H1 (cell line): ENCODE measurements around the gene MRPL17. TPM values are rescaled to one million over a fixed set of nuclear protein-coding genes. Genes with fewer than 3 reads are reported as not detected.

Experiments used
- CTCF ChIA-PET: fragments of 300-600 bp; sonication (Branson Sonifier 250); formaldehyde crosslinking; loops from one replicate; lab custom pipeline; 2021; ENCODE audit not compliant: partially characterized antibody; lab: Charles Lee
- POLR2A ChIA-PET: fragments of 300-600 bp; sonication (Branson Sonifier 250); formaldehyde crosslinking; loops from one replicate; lab custom pipeline; 2021; ENCODE audit warnings: inconsistent platforms; ENCODE audit not compliant: partially characterized antibody; lab: Charles Lee
- DNase-seq, 2 experiments: peaks; one replicate each; pipeline versions ENCODE4 v3.0.0 to v3.0.0-alpha.2; 2010 to 2022; ENCODE audit warnings: low spot score in 2 of 2, low read depth in 1 of 2, mixed read lengths in 1 of 2
- FAIRE-seq: peaks from 2 replicates; lab custom pipeline; 2011; peaks lifted over from hg19 to GRCh38; lab: Jason Lieb, UNC
- H2AFZ ChIP-seq: 2 replicates; pipeline ENCODE4 v1.8.1; 2012; ENCODE audit warnings: low read length, inconsistent platforms
- H2AK5ac ChIP-seq: 2 replicates; pipeline ENCODE4 v1.6.1; 2013; ENCODE audit warnings: low read depth, low read length
- H2BK120ac ChIP-seq: replicated peaks from 2 replicates; pipeline ENCODE3; 2013; ENCODE audit warnings: low read depth, low read length, inconsistent platforms
- H2BK12ac ChIP-seq: 2 replicates; pipeline ENCODE4 v1.6.1; 2013; ENCODE audit warnings: low read depth, low read length
- H2BK15ac ChIP-seq: 2 replicates; pipeline ENCODE4 v1.6.1; 2013; ENCODE audit warnings: low read length
- H2BK20ac ChIP-seq: 2 replicates; pipeline ENCODE4 v1.6.1; 2013; ENCODE audit warnings: low read length
- H2BK5ac ChIP-seq: 2 replicates; pipeline ENCODE4 v1.6.1; 2013; ENCODE audit warnings: low read depth, low read length
- H3K14ac ChIP-seq: 2 replicates; pipeline ENCODE4 v1.6.1; 2013; ENCODE audit warnings: inconsistent platforms; ENCODE audit not compliant: insufficient read length
- H3K18ac ChIP-seq: 2 replicates; pipeline ENCODE4 v1.6.1; 2013; ENCODE audit warnings: low read length; ENCODE audit errors: extremely low read depth
- H3K23ac ChIP-seq: 2 replicates; pipeline ENCODE4 v1.6.1; 2013; ENCODE audit warnings: inconsistent platforms; ENCODE audit not compliant: insufficient read length
- H3K23me2 ChIP-seq: 2 replicates; pipeline ENCODE4 v1.6.1; 2013; ENCODE audit warnings: low read depth, low read length
- H3K27ac ChIP-seq: 2 replicates; pipeline ENCODE4 v1.6.1; 2011; ENCODE audit warnings: low read depth, low read length, inconsistent platforms
- H3K27me3 ChIP-seq, 4 experiments: replicated peaks in 1 of 4; 1 replicate in 1 of 4; 2 replicates in 3 of 4; pipeline versions ENCODE4 v1.6.1 to v1.8.1; 2011 to 2013; ENCODE audit warnings: low read length in 3 of 4, mild to moderate bottlenecking in 3 of 4, inconsistent platforms in 2 of 4, mixed read lengths in 2 of 4, moderate library complexity in 1 of 4; ENCODE audit not compliant: control insufficient read depth in 3 of 4, insufficient read depth in 3 of 4; ENCODE audit errors: extremely low read depth in 1 of 4
- H3K36me3 ChIP-seq, 4 experiments: 2 replicates each; pipeline versions ENCODE4 v1.6.1 to v1.8.1; 2011 to 2013; ENCODE audit warnings: mild to moderate bottlenecking in 4 of 4, low read length in 3 of 4, moderate library complexity in 2 of 4, control low read depth in 1 of 4, inconsistent platforms in 1 of 4; ENCODE audit not compliant: insufficient read depth in 4 of 4, control insufficient read depth in 2 of 4
- H3K4ac ChIP-seq: replicated peaks from 2 replicates; pipeline ENCODE3; 2013; ENCODE audit warnings: low read length, low read depth, mixed read lengths, inconsistent platforms; ENCODE audit not compliant: insufficient read length
- H3K4me1 ChIP-seq, 4 experiments: replicated peaks in 1 of 4; 1 replicate in 1 of 4; 2 replicates in 3 of 4; pipeline versions ENCODE4 v1.6.1 to v1.8.1; 2011 to 2013; ENCODE audit warnings: low read length in 3 of 4, inconsistent platforms in 2 of 4, mixed read lengths in 1 of 4; ENCODE audit not compliant: insufficient read depth in 4 of 4, control insufficient read depth in 3 of 4
- H3K4me2 ChIP-seq, 2 experiments: 2 replicates each; pipeline versions ENCODE4 v1.6.1 to v1.8.1; 2011 to 2013; ENCODE audit warnings: low read depth in 2 of 2, low read length in 2 of 2, control low read depth in 1 of 2, inconsistent platforms in 1 of 2, mild to moderate bottlenecking in 1 of 2; ENCODE audit not compliant: insufficient read depth in 1 of 2
- H3K4me3 ChIP-seq, 4 experiments: fragments of 200-600, 300-600 bp in 1 of 4; sonication (generic), shearing (Covaris generic), sonication (Bioruptor Twin) in 1 of 4; 2 replicates each; pipeline versions ENCODE4 v1.5.1 to v1.8.1; 2011 to 2016; ENCODE audit warnings: low read length in 4 of 4, low read depth in 3 of 4, control low read depth in 2 of 4, inconsistent platforms in 2 of 4, mild to moderate bottlenecking in 2 of 4, mixed read lengths in 1 of 4, moderate library complexity in 1 of 4; ENCODE audit not compliant: insufficient read depth in 2 of 4; ENCODE audit errors: extremely low read depth in 1 of 4
- H3K56ac ChIP-seq: replicated peaks from 2 replicates; pipeline ENCODE3; 2013; ENCODE audit warnings: low read depth, mild to moderate bottlenecking, mixed read lengths, low read length, inconsistent platforms; ENCODE audit not compliant: insufficient read length
- H3K79me1 ChIP-seq: 2 replicates; pipeline ENCODE4 v1.6.1; 2013; ENCODE audit warnings: low read depth, low read length, control low read depth
- H3K79me2 ChIP-seq, 2 experiments: 2 replicates each; pipeline versions ENCODE4 v1.6.1 to v1.8.1; 2012 to 2013; ENCODE audit warnings: low read length in 2 of 2, mild to moderate bottlenecking in 2 of 2, inconsistent platforms in 1 of 2; ENCODE audit not compliant: insufficient read depth in 2 of 2, control insufficient read depth in 1 of 2
- H3K9ac ChIP-seq, 4 experiments: replicated peaks in 1 of 4; 1 replicate in 1 of 4; 2 replicates in 3 of 4; pipeline versions ENCODE4 v1.6.1 to v1.8.1; 2011 to 2013; ENCODE audit warnings: low read depth in 3 of 4, low read length in 3 of 4, control low read depth in 2 of 4, mild to moderate bottlenecking in 2 of 4, moderate library complexity in 2 of 4, inconsistent platforms in 1 of 4; ENCODE audit errors: extremely low read depth in 1 of 4
- H3K9me3 ChIP-seq, 2 experiments: 2 replicates each; pipeline versions ENCODE4 v1.6.1 to v1.8.1; 2012 to 2013; ENCODE audit warnings: mild to moderate bottlenecking in 2 of 2, moderate library complexity in 2 of 2, control low read depth in 1 of 2, inconsistent platforms in 1 of 2, low read depth in 1 of 2, low read length in 1 of 2, mixed read lengths in 1 of 2; ENCODE audit not compliant: insufficient read depth in 2 of 2
- H4K20me1 ChIP-seq, 2 experiments: replicated peaks in 1 of 2; 2 replicates each; pipeline versions ENCODE3 to v1.8.1; 2011 to 2013; ENCODE audit warnings: inconsistent platforms in 2 of 2, low read length in 2 of 2, mild to moderate bottlenecking in 1 of 2; ENCODE audit not compliant: insufficient read depth in 2 of 2, control insufficient read depth in 1 of 2
- H4K5ac ChIP-seq: 2 replicates; pipeline ENCODE4 v1.6.1; 2013; ENCODE audit warnings: low read length, low read depth, mixed read lengths, inconsistent platforms; ENCODE audit not compliant: insufficient read length
- H4K8ac ChIP-seq: 2 replicates; pipeline ENCODE4 v1.8.0; 2013; ENCODE audit warnings: mild to moderate bottlenecking, moderate library complexity, low read length, inconsistent platforms; ENCODE audit not compliant: insufficient read depth; ENCODE audit errors: extremely low read depth
- H4K91ac ChIP-seq: replicated peaks from 2 replicates; pipeline ENCODE3; 2013; ENCODE audit warnings: low read length, mixed read lengths, inconsistent platforms; ENCODE audit not compliant: insufficient read length
- BACH1 ChIP-seq: IDR thresholded peaks from 2 replicates; pipeline ENCODE4 v1.6.1; 2012; ENCODE audit warnings: low read length, improper control_type of control experiment
- CBX8 ChIP-seq: fragments of 300-800, 300-1000 bp; sonication (generic); IDR thresholded peaks from 2 replicates; pipeline ENCODE4 v1.7.1; 2016; ENCODE audit warnings: low read depth, low read length, borderline replicate concordance
- CREB1 ChIP-seq: IDR thresholded peaks from 2 replicates; pipeline ENCODE4 v1.6.1; 2012; ENCODE audit warnings: inconsistent platforms
- CTCF ChIP-seq, 3 experiments: IDR thresholded peaks; 1 replicate in 2 of 3; 2 replicates in 1 of 3; pipeline versions ENCODE4 v1.5.1 to v1.6.1; 2011; ENCODE audit warnings: low read length in 3 of 3, mild to moderate bottlenecking in 3 of 3, inconsistent platforms in 2 of 3, low read depth in 1 of 3, moderate library complexity in 1 of 3; ENCODE audit not compliant: insufficient read depth in 1 of 3; ENCODE audit errors: control extremely low read depth in 1 of 3
- EZH2 ChIP-seq: fragments of 200-600 bp; sonication (generic); IDR thresholded peaks from 2 replicates; pipeline ENCODE4 v1.7.1; 2012; ENCODE audit warnings: low read depth, mild to moderate bottlenecking, moderate library complexity, low read length, inconsistent platforms; ENCODE audit not compliant: severe bottlenecking
- KDM5A ChIP-seq: fragments of 200-600 bp; IDR thresholded peaks from 2 replicates; pipeline ENCODE4 v1.7.1; 2012; ENCODE audit warnings: mild to moderate bottlenecking, low read length, inconsistent platforms, mixed read lengths
- POLR2AphosphoS5 ChIP-seq: IDR thresholded peaks from 2 replicates; pipeline ENCODE4 v1.6.1; 2011; ENCODE audit warnings: low read depth, low read length
- RXRA ChIP-seq: IDR thresholded peaks from 2 replicates; pipeline ENCODE4 v1.6.1; 2011; ENCODE audit warnings: low read depth, mild to moderate bottlenecking, low read length, moderate library complexity; ENCODE audit not compliant: insufficient read depth
- SIRT6 ChIP-seq: IDR thresholded peaks from one replicate; pipeline ENCODE4 v1.7.1; 2012; ENCODE audit warnings: low read length, inconsistent platforms
- SP2 ChIP-seq: IDR thresholded peaks from 2 replicates; pipeline ENCODE4 v1.6.1; 2012; ENCODE audit warnings: mild to moderate bottlenecking, low read length, inconsistent platforms
- TBP ChIP-seq: IDR thresholded peaks from 2 replicates; pipeline ENCODE4 v1.6.1; 2011; ENCODE audit warnings: low read depth, low read length, improper control_type of control experiment
- WGBS, 2 experiments: shearing (Covaris generic) in 1 of 2; methylation state at CpG; one replicate each; pipeline versions ENCODE4 v1.1.6 to v1.1.7; 2013 to 2015; ENCODE audit warnings: low lambda C conversion rate in 2 of 2, mixed read lengths in 2 of 2, inconsistent platforms in 1 of 2, low coverage in 1 of 2, missing lambda C conversion rate in 1 of 2; ENCODE audit not compliant: insufficient replicate concordance in 2 of 2, insufficient coverage in 1 of 2, insufficient read length in 1 of 2; ENCODE audit errors: extremely low coverage in 1 of 2, missing lambda C conversion rate in 1 of 2; 5-methylcytosine and 5-hydroxymethylcytosine counted together
- polyA plus RNA-seq, 7 experiments: library from polyadenylated mRNA; depleted of rRNA in 3 of 7; stranded (reverse) in 5 of 7; unstranded in 2 of 7; fragments of >200 nt in 5 of 7; fragments of 200-250 nt in 2 of 7; gene quantifications; 1 replicate in 5 of 7; 2 replicates in 1 of 7; 4 replicates in 1 of 7; pipeline versions ENCODE4 v1.2.1 to v1.2.3, GENCODE V29; 2011 to 2013; ENCODE audit warnings: missing spikeins in 2 of 7, mixed read lengths in 2 of 7
- total RNA-seq: library from RNA; stranded (reverse); fragmentation: NEBNext Ultra II Directional; extraction: Animal tissue kit (Norgen Biotek cat#: 25700); gene quantifications from 2 replicates; pipeline ENCODE4 v1.2.1, GENCODE V29; 2021

Gene MRPL17
- total and polyA plus RNA-seq, 2 of the 8 experiments (the other 6 are each of a cell fraction or from before 2014, with no cell fraction given), result 55.7 to 70.5 TPM

DNA sequence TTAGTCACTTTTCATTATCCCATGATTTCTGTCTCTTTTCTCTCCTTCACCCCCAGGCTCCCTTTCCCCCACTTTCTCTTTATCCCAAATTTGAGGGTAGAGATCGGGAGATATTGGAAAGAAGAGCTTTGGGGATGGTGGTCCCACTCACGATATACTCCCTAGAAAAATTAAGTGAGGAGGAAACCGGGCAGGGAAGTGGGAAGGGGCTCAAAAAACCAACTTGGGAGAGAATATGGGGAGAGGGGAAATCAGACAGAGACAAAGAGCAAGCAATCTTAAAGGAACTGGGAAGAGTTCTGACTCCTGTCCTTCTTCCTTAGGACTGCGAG is 26.6 kb downstream of the MRPL17 start:
- Histone ChIP-seq H3K27ac (no peak overlapping the region), H3K23me2 (peaks cover 9% of the 10 kb centered on the region), H3K56ac (no peak overlapping the region), H3K9me3 (no peaks in the 10 kb centered on the region), H2AFZ (peak overlapping the region; percentile 95; the same call in 1 of the 2 replicates), H3K36me3 (no peaks in the 10 kb centered on the region), H4K5ac (no peak overlapping the region), H4K20me1 (peaks cover 0 to 3% of the 10 kb centered on the region in 2 experiments), H3K27me3 (peaks cover 1 to 36% (median 32%) of the 10 kb centered on the region in 4 experiments), H3K4me2 (peak overlapping the region; percentile 79 to 92), H3K79me1 (no peaks in the 10 kb centered on the region), H3K4ac (no peak overlapping the region), H3K4me1 (peaks cover 0 to 7% (median 6%) of the 10 kb centered on the region in 4 experiments; a peak in 4 of 7 replicates), H3K14ac (no peak overlapping the region), H2BK12ac (no peak overlapping the region), H3K9ac (no peak overlapping the region), H4K91ac (no peak overlapping the region), H2BK15ac (0 out of 2 replicates have a peak overlapping the region, but pooled peaks have one; percentile 31), H3K18ac (no peak overlapping the region), H2BK120ac (no peak overlapping the region), H2BK20ac (no peak overlapping the region), H2BK5ac (no peak overlapping the region), H3K4me3 (peak overlapping the region; percentile 60 to 91 (median 66); a peak in 6 of 8 replicates), H4K8ac (no peak overlapping the region), H3K79me2 (no peaks in the 10 kb centered on the region), H2AK5ac (no peak overlapping the region), H3K23ac (no peak overlapping the region)
- FAIRE-seq (no peak), DNase-seq (no peak)
- POLR2A ChIA-PET, result interaction anchor here (1.0 to 1.4 kb wide), 5 partner anchors 10 to 48 kb away, joined by 3 read pairs; no protein-coding TSS in a partner anchor
- 59% methylated on average over 4 of the region's 4 CpGs; no CpG with 5 or more reads in 1 of the 2 experiments for WGBS, 2 experiments
- CTCF ChIA-PET, result interaction anchor here (0.6 to 4.9 kb wide), 8 partner anchors 11 to 126 kb away, joined by 3 to 36 read pairs (median 4); partner anchors contain the start of gene TAF10
- no peak for TF ChIP-seq SIRT6
- TF ChIP-seq CTCF (IDR thresholded peaks at IDR 0.05; ENCODE audit: control extremely low read depth in 1 of 3, insufficient read depth in 1 of 3, low read depth in 1 of 3, low read length in 3 of 3), result no peak
- no peak for TF ChIP-seq KDM5A
- no peak for TF ChIP-seq TBP
- no peak for TF ChIP-seq RXRA
- TF ChIP-seq EZH2, result no peak
- TF ChIP-seq CREB1, result no peak
- TF ChIP-seq BACH1, result no peak
- no peak for TF ChIP-seq CBX8
- no peak for TF ChIP-seq POLR2AphosphoS5
- TF ChIP-seq SP2, result no peak
